LNCAP (cell line): ENCODE results near the gene CDH20.

Experiments
- CTCF ChIP-seq: fragments of 450-650 bp; IDR thresholded peaks from 2 replicates; pipeline ENCODE4 v1.5.1; 2017; ENCODE audit warnings: mild to moderate bottlenecking

The CDH20 gene

GRCh38 chr18:61333746-61334490 lies 688 bp downstream of the CDH20 start:
- TF ChIP-seq CTCF = no peak

- no peak for TF ChIP-seq CTCF
Observed at GRCh38 chr18:61334491-61334850, 1.2 kb downstream of the CDH20 start.

DNA sequence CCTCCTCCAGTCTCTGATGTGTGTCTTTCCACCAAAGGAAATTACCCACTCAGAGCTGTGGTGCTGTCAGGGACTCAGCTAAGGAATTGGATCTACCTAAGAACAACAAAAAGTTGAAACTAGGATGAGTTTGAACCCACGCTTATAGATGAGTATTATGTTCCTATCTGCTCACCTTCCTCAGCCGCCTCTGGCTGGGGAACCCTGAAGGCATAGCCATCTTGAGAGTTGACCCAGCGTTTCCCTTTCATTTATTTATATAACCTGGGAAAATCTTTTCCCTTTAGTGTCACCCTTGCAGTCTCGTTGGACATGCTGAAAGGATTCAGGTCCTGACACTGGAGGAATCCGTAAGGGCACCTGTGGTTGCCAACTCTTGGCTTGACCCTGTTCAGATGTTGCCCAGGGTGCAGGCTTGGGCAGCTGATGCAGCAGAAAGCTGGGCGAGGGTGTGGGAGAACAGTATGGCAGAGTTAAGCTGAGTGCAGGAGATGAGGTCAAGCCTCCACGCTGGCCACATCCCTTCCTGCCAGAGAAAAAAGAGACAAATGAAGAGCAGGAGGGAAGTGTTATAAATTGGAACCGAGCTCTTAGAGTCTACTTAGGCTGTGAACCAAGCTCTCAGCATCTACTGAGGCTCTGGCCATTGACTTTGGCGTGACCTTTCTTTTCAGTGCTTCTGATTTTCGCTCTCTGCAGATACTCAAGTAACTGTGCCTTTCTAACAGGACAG lies 1.9 kb downstream of the CDH20 start:
- TF ChIP-seq CTCF = no peak

- no peak for TF ChIP-seq CTCF
Observed at GRCh38 chr18:61335684-61336555, 2.7 kb downstream of the CDH20 start.

DNA sequence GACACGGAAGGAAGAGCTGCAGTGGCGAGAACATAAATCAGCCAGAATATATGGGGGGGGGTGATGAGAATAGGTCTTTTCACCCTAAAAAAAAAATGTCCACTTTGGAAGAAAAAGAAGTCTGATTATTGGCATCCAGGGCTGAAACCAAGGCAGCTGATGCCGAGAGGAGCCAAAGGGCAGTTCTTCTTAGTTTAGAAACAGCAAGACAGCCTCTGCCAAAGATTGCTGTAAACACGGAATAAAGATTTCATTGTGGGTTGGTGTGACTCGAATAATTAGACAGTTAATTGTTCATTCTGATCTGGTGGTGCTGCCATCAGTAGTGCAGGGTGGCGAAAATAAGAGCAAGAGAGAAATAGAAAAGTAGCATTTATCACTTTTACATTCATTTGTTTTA lies 3.5 kb downstream of the CDH20 start:
- no peak for TF ChIP-seq CTCF

- TF ChIP-seq CTCF = no peak
Observed at GRCh38 chr18:61337527-61337926, 4.3 kb downstream of the CDH20 start.

DNA sequence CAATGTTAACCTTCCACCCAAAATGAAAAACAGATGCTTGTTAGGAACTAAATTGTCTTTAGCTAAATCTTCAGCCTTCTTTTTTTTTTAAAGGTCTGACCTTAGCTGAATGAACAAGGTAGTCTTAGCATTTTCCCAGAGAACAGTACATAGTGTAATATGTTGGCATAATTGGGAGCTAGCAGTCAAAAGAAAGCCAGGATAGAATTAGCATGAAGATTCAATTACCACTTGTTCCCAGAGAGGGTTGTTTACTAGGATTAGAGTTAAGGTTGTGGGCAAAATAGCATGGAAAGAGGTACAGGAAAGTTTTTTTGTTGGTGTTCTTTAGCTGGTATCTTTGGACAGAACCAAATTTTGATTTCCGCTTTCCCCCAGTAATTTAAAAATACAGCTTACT lies 6.9 kb downstream of the CDH20 start:
- no peak for TF ChIP-seq CTCF
